Calu3 (cell line): ENCODE results near the gene SF3A2. TPM values are rescaled to one million over a fixed set of nuclear protein-coding genes. Genes with fewer than 3 reads are reported as not detected.

ENCODE experiments used
- BruUV-seq: library from RNA; stranded (reverse); fragments of 400-500 nt; replicated peaks from 2 replicates; lab custom pipeline; 2021; lab: Mats Ljungman, UMichigan
- CTCF ChIA-PET: fragments of 300-600 bp; sonication (Branson Sonifier 250); formaldehyde crosslinking; loops from one replicate; lab custom pipeline; 2022; ENCODE audit warnings: antibody characterized with exemption; lab: Charles Lee
- DNase-seq: peaks from one replicate; pipeline ENCODE4 v3.0.0; 2022
- H3K27ac Mint-ChIP-seq: one replicate; pipeline ENCODE4 v1.8.0; 2022; ENCODE audit warnings: mixed read lengths; ENCODE audit not compliant: unreplicated experiment
- H3K27me3 Mint-ChIP-seq: one replicate; pipeline ENCODE4 v1.8.0; 2022; ENCODE audit warnings: mixed read lengths; ENCODE audit not compliant: unreplicated experiment
- H3K36me3 Mint-ChIP-seq: one replicate; pipeline ENCODE4 v1.8.0; 2022; ENCODE audit warnings: mild to moderate bottlenecking, moderate library complexity, mixed read lengths; ENCODE audit not compliant: insufficient read depth, unreplicated experiment
- H3K4me1 Mint-ChIP-seq: one replicate; pipeline ENCODE4 v1.8.0; 2022; ENCODE audit warnings: mild to moderate bottlenecking, low read depth, mixed read lengths; ENCODE audit not compliant: unreplicated experiment
- H3K4me3 Mint-ChIP-seq: one replicate; pipeline ENCODE4 v1.8.0; 2022; ENCODE audit warnings: mild to moderate bottlenecking, low read depth, moderate library complexity, mixed read lengths; ENCODE audit not compliant: unreplicated experiment
- H3K9me3 Mint-ChIP-seq: one replicate; pipeline ENCODE4 v1.8.0; 2022; ENCODE audit warnings: low read depth, mixed read lengths; ENCODE audit not compliant: unreplicated experiment
- intact Hi-C: fragments of 100-400 bp; cut with micrococcal nuclease; formaldehyde crosslinking; loops from one replicate; pipeline ENCODE4 v1.10.0; 2022; ENCODE audit not compliant: unreplicated experiment
- total RNA-seq: library from RNA; stranded (reverse); gene quantifications from 2 replicates; pipeline ENCODE4 v1.2.3, GENCODE V29; 2022
- TF ChIP-seq, protein P1 (sequence below): fragments of 200-600 bp; IDR thresholded peaks from one replicate; pipeline ENCODE4 v1.8.0; 2022; ENCODE audit warnings: antibody characterized with exemption; ENCODE audit not compliant: unreplicated experiment

SF3A2 gene
- total RNA-seq, 1 experiment from 2014 or later, result 83.6 TPM

GRCh38 chr19:2247433-2248101 is 10.9 kb downstream of the SF3A2 start:
- Mint-ChIP-seq H3K27ac (no peak overlapping the region), H3K4me1 (no peaks in the 10 kb centered on the region), H3K27me3 (no peaks in the 10 kb centered on the region), H3K4me3 (no peak overlapping the region), H3K36me3 (peaks cover 28% of the 10 kb centered on the region), H3K9me3 (no peaks in the 10 kb centered on the region)
- TF ChIP-seq, protein P1, sequence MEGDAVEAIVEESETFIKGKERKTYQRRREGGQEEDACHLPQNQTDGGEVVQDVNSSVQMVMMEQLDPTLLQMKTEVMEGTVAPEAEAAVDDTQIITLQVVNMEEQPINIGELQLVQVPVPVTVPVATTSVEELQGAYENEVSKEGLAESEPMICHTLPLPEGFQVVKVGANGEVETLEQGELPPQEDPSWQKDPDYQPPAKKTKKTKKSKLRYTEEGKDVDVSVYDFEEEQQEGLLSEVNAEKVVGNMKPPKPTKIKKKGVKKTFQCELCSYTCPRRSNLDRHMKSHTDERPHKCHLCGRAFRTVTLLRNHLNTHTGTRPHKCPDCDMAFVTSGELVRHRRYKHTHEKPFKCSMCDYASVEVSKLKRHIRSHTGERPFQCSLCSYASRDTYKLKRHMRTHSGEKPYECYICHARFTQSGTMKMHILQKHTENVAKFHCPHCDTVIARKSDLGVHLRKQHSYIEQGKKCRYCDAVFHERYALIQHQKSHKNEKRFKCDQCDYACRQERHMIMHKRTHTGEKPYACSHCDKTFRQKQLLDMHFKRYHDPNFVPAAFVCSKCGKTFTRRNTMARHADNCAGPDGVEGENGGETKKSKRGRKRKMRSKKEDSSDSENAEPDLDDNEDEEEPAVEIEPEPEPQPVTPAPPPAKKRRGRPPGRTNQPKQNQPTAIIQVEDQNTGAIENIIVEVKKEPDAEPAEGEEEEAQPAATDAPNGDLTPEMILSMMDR, result no peak
- intact Hi-C loops, result no loop called here
- DNase-seq, result no peak
- BruUV-seq, result no TSS peak
- CTCF ChIA-PET, result interaction anchor here (0.6 kb wide), 1 partner anchor 18 kb away, joined by 3 read pairs; no protein-coding TSS in a partner anchor

DNA sequence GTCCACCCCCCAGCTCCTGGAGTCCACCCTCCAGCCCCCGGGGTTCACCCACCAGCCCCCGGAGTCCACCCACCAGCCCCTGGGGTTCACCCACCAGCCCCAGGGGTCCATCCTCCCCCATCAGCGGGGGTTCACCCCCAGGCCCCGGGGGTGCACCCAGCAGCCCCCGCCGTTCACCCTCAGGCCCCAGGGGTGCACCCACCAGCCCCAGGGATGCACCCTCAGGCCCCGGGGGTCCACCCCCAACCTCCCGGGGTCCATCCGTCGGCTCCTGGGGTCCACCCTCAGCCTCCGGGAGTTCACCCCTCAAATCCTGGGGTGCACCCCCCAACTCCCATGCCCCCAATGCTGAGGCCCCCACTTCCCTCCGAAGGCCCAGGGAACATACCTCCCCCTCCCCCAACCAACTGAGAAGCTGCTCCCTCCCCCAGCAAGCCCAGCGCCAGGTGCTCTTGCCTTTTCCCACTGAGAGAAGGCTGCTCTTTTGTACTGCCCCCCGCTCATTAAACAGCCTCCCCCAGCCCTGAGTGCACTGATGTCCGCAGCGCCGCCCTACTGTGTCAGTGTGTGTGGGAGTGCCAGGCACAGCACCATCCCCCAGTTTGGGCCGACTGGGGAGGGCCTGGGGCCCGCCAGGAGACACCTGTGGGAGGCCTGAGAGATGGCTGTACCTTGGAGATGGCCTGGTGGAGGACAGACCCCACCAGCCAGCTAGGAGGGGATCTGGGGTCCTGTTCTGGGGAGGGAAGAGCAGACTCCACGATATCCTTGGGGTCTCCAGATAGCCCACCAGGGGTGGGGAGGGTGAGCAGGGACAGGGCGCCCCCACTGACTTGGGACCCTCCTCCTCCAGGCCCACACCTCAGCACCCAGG is 11.7 kb downstream of the SF3A2 start:
- CTCF ChIA-PET, result interaction anchor here (0.6 kb wide), 1 partner anchor 19 kb away, joined by 3 read pairs; no protein-coding TSS in a partner anchor
- TF ChIP-seq, protein P1, result no peak
- H3K27ac Mint-ChIP-seq, result no peak overlapping the region
- H3K9me3 Mint-ChIP-seq, result no peaks in the 10 kb centered on the region
- H3K36me3 Mint-ChIP-seq, result peaks cover 26% of the 10 kb centered on the region
- no peaks in the 10 kb centered on the region for H3K4me1 Mint-ChIP-seq
- intact Hi-C loops, result no loop called here
- no peak overlapping the region for H3K4me3 Mint-ChIP-seq
- no peaks in the 10 kb centered on the region for H3K27me3 Mint-ChIP-seq
- DNase-seq, result no peak
- TSS peak; percentile 61 for BruUV-seq

DNA sequence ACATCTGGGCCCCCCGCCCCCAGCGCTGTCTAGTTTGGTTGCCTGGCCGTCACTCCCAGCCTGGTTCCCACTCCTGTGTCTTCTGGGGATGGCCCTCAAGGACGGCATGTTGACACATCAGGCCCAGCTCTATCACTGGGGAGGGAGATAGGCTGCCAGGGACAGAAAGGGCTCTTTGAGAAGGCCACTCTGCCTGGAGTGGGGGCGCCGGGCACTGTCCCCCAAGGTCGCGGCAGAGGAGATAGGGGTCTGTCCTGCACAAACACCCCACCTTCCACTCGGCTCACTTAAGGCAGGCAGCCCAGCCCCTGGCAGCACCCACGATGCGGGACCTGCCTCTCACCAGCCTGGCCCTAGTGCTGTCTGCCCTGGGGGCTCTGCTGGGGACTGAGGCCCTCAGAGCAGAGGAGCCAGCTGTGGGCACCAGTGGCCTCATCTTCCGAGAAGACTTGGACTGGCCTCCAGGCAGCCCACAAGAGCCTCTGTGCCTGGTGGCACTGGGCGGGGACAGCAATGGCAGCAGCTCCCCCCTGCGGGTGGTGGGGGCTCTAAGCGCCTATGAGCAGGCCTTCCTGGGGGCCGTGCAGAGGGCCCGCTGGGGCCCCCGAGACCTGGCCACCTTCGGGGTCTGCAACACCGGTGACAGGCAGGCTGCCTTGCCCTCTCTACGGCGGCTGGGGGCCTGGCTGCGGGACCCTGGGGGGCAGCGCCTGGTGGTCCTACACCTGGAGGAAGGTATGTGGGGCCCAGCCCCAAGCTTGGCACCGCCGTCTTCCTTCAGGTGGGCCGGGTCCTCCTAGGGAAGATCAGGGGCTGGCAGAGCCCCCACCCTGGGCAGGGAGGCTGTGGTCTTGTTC is 12.6 kb downstream of the SF3A2 start, which contains the start of gene AMH:
TSS of gene AMH (plus strand) at position 314 of the 857 bp plus-strand sequence. CDS start at position 324, 10 bp downstream.
- no TSS peak for BruUV-seq
- Mint-ChIP-seq H3K4me3 (no peak within 1 kb of the TSS), H3K27me3 (no peaks in the 10 kb centered on the region), H3K36me3 (peaks cover 22% of the 10 kb centered on the region), H3K4me1 (no peaks in the 10 kb centered on the region), H3K27ac (no peak within 1 kb of the TSS), H3K9me3 (no peaks in the 10 kb centered on the region)
- CTCF ChIA-PET, result interaction anchor here (1.1 kb wide), 1 partner anchor 13 kb away, joined by 3 read pairs; no protein-coding TSS in a partner anchor
- peak; percentile 17 for DNase-seq
- TF ChIP-seq, protein P1, result no peak
- intact Hi-C loops, result no loop called here
